ENCODE measurements around the gene TOM1L2. TPM values are rescaled to one million over a fixed set of nuclear protein-coding genes. Genes with fewer than 3 reads are reported as not detected.

TOM1L2 gene
- total and polyA plus RNA-seq, 2 experiments from 2014 or later = 21.5 to 29.6 TPM

DNA sequence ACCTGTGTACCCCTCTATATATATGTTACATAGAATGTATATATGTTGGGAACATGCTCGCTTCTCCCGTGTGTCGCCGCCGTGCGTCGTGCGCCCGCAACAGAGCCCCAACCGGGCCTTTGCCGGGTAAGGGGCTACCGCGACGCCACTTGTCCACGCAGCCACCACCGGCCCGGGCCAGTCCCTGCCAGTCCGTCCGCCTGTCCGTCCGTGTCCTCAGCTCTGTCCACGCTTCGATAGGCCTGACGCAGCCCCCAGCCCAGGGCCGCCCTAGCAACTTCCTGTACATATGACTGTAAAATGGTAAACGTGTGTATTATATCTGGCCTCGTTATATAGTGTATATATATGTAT lies 161.3 kb downstream of the TOM1L2 start:
- DNase-seq (ENCODE audit: low spot score) = no peak
- Histone ChIP-seq H3K27me3 (no peaks in the 10 kb centered on the region), H3K27ac (peak overlapping the region; percentile 87), H3K4me2 (peak overlapping the region; percentile 79), H3K79me2 (peaks cover 3% of the 10 kb centered on the region), H2AFZ (no peak overlapping the region), H3K4me1 (ENCODE audit: insufficient read depth) (peaks cover 34% of the 10 kb centered on the region), H3K4me3 (no peak overlapping the region), H3K36me3 (replicated peaks; ENCODE audit: insufficient read depth, low read depth) (no peaks in the 10 kb centered on the region), H3K9me2 (replicated peaks; ENCODE audit: insufficient read depth) (no peaks in the 10 kb centered on the region), H4K20me1 (ENCODE audit: insufficient read depth, poor library complexity, severe bottlenecking) (peaks cover 28% of the 10 kb centered on the region), H3K9me3 (ENCODE audit: low read depth) (no peaks in the 10 kb centered on the region)
- 89% methylated on average over 27 of the region's 27 CpGs for WGBS (ENCODE audit: low lambda C conversion rate, missing lambda C conversion rate)
- no peak for TF ChIP-seq EZH2phosphoT487 (IDR thresholded peaks at IDR 0.05; ENCODE audit: low read depth, severe bottlenecking, unreplicated experiment)
- no peak for TF ChIP-seq EZH2 (IDR thresholded peaks at IDR 0.05; ENCODE audit: borderline replicate concordance)
- TF ChIP-seq, protein P1, sequence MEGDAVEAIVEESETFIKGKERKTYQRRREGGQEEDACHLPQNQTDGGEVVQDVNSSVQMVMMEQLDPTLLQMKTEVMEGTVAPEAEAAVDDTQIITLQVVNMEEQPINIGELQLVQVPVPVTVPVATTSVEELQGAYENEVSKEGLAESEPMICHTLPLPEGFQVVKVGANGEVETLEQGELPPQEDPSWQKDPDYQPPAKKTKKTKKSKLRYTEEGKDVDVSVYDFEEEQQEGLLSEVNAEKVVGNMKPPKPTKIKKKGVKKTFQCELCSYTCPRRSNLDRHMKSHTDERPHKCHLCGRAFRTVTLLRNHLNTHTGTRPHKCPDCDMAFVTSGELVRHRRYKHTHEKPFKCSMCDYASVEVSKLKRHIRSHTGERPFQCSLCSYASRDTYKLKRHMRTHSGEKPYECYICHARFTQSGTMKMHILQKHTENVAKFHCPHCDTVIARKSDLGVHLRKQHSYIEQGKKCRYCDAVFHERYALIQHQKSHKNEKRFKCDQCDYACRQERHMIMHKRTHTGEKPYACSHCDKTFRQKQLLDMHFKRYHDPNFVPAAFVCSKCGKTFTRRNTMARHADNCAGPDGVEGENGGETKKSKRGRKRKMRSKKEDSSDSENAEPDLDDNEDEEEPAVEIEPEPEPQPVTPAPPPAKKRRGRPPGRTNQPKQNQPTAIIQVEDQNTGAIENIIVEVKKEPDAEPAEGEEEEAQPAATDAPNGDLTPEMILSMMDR (IDR thresholded peaks at IDR 0.05; ENCODE audit: poor library complexity) = no peak

DNA sequence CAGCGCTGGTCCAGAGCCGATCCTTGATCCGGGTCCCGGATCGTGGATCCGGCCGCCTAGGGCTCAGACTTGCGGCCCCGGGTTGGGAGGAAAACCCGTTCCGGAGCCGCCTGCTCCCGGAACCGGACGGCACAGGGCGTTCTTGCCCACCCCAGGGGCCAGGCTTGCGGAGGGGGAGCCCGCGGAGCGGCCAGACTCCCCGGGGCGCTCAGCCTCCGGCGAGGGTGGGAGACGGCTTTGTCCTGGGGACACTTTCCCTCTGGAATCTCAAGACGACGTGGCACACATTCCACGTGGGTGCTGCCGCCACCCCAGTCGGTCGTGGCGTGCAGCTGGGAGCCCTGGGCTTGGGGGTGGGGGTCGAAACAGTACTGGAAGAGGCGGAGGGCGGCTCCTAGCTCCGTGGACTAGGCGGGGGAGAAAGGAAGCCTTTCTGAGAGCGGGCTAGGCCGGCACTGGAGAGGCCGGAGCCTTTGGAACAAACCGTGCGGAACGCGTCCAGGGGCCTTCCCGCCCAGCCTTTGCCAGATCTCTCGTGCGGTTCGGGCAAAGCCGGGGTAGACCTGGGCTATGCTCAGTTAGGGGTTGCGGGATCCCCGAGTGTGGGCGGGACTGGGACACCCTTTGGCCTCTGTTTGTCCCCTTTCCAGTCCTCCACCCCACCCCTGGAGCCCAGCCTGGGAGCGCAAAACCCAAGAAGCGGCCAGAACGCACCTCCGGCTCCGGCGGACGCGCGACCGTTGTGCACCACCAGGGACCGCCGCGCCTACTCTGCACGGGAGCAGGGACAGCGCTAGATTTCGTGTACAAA lies 161.9 kb downstream of the TOM1L2 start:
- Histone ChIP-seq H2AFZ (no peak overlapping the region), H3K27me3 (no peaks in the 10 kb centered on the region), H3K9me2 (replicated peaks; ENCODE audit: insufficient read depth) (no peaks in the 10 kb centered on the region), H3K4me3 (no peak overlapping the region), H3K79me2 (peaks cover 3% of the 10 kb centered on the region), H4K20me1 (ENCODE audit: insufficient read depth, poor library complexity, severe bottlenecking) (peaks cover 28% of the 10 kb centered on the region), H3K27ac (peak overlapping the region; percentile 87), H3K4me1 (ENCODE audit: insufficient read depth) (peaks cover 34% of the 10 kb centered on the region), H3K4me2 (peak overlapping the region; percentile 79), H3K36me3 (replicated peaks; ENCODE audit: insufficient read depth, low read depth) (no peaks in the 10 kb centered on the region), H3K9me3 (ENCODE audit: low read depth) (no peaks in the 10 kb centered on the region)
- 41% methylated on average over 54 of the region's 68 CpGs for WGBS (ENCODE audit: low lambda C conversion rate, missing lambda C conversion rate)
- DNase-seq (ENCODE audit: low spot score) = peak; percentile 85
- TF ChIP-seq, protein P1 (IDR thresholded peaks at IDR 0.05; ENCODE audit: poor library complexity) = no peak
- TF ChIP-seq EZH2 (IDR thresholded peaks at IDR 0.05; ENCODE audit: borderline replicate concordance) (no peak), EZH2phosphoT487 (IDR thresholded peaks at IDR 0.05; ENCODE audit: low read depth, severe bottlenecking, unreplicated experiment) (no peak)

DNA sequence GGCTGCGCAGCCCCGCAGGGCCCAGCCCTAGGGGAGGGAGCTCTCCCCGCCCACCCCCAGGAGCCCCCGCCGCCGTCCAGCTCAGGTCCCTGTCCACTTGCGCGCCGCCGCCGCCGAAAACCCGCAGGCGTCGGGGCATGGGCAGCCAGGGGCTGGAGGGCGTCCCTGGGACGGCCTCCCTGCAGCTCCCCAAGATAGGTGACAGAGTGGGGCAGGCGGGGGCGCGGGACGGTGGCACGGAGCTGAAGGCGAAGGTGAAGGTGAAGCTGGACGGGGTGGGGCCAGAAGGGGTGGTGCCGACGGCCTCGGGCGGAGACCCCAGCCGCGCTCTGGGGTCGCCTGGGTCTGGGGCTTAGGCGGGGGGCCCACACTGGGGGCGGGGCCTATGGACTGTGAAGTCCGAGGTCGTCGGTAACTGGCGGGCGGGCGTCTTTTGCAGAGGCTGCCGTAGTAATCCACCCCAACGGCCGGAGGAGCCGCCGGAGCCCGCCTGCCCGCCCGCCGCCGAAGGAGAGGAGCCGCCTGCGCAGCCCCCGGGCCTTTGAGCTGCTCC lies 162.6 kb downstream of the TOM1L2 start:
- H3K27ac ChIP-seq = peak overlapping the region; percentile 87
- WGBS (ENCODE audit: low lambda C conversion rate, missing lambda C conversion rate) = 24% methylated on average over 25 of the region's 52 CpGs
- H3K9me2 ChIP-seq (replicated peaks; ENCODE audit: insufficient read depth) = no peaks in the 10 kb centered on the region
- no peak overlapping the region for H2AFZ ChIP-seq
- H3K4me2 ChIP-seq = peak overlapping the region; percentile 79
- no peak for DNase-seq (ENCODE audit: low spot score)
- peaks cover 34% of the 10 kb centered on the region for H3K4me1 ChIP-seq (ENCODE audit: insufficient read depth)
- H3K79me2 ChIP-seq = peaks cover 3% of the 10 kb centered on the region
- H3K4me3 ChIP-seq = no peak overlapping the region
- H3K9me3 ChIP-seq (ENCODE audit: low read depth) = no peaks in the 10 kb centered on the region
- no peaks in the 10 kb centered on the region for H3K36me3 ChIP-seq (replicated peaks; ENCODE audit: insufficient read depth, low read depth)
- TF ChIP-seq, protein P1 (IDR thresholded peaks at IDR 0.05; ENCODE audit: poor library complexity) = no peak
- TF ChIP-seq EZH2 (IDR thresholded peaks at IDR 0.05; ENCODE audit: borderline replicate concordance) (no peak), EZH2phosphoT487 (IDR thresholded peaks at IDR 0.05; ENCODE audit: low read depth, severe bottlenecking, unreplicated experiment) (no peak)
- no peaks in the 10 kb centered on the region for H3K27me3 ChIP-seq
- H4K20me1 ChIP-seq (ENCODE audit: insufficient read depth, poor library complexity, severe bottlenecking) = peaks cover 28% of the 10 kb centered on the region
